HG02885 (cell line): ENCODE results near the gene NME2.
A peak's percentile ranks its signal among the peaks of the same experiment; 100 is the strongest.
"Not testable (repeated sequence)": the region's sequence is repeated elsewhere in the genome, so short reads cannot be mapped to it uniquely, and the experiment has no call there.

Experiments
- ATAC-seq: cut with Tn5 transposase; IDR thresholded peaks from one replicate; pipeline ENCODE4 v1.9.1; 2021; ENCODE audit warnings: mild to moderate bottlenecking; ENCODE audit not compliant: unreplicated experiment, poor library complexity

The NME2 gene

DNA sequence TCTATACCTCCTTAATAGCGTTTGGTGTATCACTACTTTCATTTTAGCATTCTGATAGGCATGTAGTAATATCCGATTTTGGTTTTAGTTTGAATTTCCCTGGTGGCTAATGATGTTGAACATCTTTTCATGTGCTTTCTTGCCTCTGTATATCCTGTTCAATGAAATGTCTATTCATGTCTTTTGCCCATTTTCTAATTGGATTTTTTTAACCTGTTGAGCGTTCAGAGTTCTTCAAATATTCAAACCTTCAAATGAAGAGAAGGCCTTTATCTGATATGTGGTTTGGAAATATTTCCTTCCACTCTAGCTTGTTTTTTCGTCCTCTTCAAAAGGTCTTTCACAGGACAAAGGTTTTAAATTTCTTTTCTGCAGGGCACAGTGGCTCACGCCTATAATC is 15.3 kb upstream of the NME2 start:
- no peak for ATAC-seq

DNA sequence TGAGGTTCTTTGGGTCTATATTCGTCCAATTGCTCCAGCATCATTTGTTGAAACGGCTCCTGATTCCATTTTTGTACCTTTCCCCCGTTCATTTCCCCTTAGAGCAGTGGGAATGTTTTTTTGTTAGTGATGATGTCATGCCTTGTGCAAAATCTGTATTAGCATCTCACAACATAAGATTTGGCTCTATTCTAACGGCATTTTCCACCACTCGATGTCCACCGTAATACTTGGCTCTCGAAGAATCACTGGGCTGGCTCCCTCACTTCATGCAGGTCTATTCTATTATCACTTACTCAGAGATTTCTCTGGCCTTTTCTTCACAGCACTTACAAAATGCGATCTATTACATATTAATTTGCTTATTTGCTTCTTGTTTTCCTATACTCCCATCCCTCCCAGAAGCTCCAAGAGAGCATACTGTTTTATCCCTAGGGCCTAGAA is 13.4 kb upstream of the NME2 start:
- no peak for ATAC-seq

DNA sequence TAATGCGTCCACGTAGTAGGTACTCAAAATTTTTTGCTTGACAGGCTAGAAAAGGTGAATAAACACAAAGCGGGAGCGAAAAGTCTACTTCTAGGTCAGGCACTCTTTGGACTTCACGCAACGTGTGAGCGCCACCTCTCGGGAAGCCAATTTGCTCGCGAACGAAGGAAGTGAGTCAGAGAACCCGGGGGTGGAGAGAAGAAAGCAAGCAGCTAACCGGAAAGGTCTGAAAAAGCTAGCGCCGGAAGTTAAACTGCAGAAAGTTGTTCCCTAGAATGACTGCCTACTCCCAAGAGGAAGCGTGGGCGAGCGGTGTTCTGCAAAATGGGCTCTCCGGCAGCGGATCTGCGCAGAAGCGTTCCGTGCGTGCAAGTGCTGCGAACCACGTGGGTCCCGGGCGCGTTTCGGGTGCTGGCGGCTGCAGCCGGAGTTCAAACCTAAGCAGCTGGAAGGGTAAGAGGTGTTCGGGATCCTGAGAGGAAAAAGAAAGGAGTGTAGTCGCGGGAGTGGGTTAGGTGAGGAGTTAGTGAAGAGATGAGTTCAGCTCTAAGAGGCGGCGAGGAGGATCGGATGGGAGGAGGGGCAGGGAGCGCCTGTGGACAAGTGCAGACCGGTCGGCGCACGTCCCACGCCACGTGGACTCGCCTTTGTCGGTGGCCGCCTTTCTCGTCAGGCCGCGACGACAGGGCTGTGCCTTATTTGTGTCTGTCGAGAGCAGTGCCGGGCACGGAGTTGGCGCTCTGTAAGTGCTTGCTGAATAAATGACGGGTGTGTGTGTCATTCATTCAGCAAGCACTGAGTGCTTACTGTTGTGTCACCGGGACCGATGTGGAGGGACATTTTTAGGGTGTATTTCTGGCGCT is 12.8 kb upstream of the NME2 start, which contains the start of gene NME1:
Gene NME1, plus strand, starts transcription at position 350 of the 863 bp plus-strand sequence. CDS start 2,096 bp downstream, outside the sequence.
- ATAC-seq: peak; percentile 94

DNA sequence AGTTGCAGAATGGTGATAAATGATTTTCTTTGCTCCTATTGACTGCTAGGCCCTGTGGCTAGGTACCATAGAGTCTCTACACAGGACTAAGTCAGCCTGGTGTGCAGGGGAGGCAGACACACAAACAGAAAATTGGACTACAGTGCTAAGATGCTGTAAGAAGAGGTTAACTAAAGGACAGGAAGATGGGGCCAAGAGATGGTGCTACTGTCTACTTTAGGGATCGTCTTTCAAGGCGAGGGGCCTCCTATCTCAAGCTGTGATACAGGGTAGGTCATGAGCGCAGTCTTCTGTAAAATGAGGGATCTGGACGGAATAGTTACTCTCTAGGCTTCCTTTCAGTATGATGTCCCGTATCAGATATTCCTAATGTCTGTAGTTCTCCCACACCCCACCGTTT is 12.0 kb upstream of the NME2 start:
- no peak for ATAC-seq

DNA sequence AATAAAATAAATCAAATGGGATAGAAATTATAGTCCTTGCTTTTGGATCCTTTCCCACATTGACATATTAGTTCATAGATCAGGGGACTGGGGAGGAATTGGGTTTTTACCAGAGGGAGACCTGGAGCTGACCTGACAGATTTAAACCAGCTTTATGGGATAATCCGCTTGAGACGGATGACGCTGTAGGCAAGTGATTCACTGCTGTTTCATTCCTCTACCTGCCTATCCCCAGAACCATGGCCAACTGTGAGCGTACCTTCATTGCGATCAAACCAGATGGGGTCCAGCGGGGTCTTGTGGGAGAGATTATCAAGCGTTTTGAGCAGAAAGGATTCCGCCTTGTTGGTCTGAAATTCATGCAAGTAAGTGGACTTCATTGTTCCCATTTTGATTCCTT is 10.8 kb upstream of the NME2 start:
- no peak for ATAC-seq

DNA sequence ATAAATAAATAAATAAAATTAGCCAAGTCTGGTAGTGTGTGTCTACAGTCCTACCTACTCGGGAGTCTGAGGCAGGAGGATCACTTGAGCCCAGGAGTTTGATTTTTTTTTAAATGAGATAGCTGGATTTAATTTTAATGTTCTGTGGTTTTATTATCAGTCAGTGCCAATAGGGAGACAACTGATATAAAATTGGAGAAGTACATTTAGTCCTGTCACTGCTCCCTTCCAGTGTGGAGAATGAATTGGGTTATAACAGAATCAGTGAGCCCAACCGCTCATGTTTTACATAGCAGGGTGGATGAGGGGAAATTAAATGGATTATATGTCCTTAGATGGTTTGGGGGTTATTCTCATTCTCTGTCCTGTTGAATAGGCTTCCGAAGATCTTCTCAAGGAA is 6.6 kb upstream of the NME2 start:
- no peak for ATAC-seq

DNA sequence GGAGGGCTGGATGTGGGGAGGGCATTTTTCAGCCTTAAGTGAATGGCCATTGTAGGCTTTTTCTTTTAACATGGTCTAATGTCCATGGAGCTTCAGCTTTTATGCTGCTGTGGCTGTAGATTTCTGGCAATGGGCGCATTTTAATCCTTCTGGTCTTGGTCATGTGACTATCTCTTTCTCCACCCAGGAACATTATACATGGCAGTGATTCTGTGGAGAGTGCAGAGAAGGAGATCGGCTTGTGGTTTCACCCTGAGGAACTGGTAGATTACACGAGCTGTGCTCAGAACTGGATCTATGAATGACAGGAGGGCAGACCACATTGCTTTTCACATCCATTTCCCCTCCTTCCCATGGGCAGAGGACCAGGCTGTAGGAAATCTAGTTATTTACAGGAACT is 4.7 kb upstream of the NME2 start:
- no peak for ATAC-seq

DNA sequence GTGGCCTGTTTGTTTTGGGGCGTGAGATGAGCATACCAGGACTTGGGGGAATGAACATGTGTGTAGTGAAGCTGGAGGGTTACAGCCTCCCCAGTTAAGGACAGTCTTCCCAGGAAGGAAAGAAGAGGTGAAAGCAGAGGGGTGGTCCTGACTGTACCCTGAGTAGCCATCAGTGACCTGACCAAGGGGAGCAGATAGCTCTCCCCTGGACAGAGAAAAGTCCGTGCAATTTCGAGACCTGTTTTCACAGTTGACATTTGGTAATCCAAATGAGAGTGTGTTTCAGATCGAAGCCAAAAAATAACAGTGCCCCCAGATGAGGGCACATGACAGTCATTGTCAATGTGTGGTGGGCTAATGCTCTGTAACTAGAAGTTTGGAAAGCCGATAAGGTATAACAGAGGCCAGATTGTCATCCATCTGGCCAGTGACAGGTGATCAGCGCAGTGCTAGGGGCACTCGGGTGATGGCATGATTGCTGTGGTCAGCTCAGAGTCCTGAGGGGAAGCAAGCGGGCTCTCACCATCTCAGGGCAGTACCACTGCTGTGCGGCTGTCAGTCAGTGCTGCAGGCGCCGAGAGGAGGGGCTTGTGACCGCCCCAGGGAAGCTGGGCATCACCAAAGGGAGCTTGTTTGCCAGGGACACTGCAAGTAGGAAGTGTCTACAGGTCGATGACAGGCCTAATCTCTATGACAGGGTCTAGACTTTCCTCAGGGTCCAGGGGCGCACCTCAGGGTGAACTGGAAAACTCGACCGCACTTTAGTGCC is 1.1 kb upstream of the NME2 start:
- no peak for ATAC-seq

DNA sequence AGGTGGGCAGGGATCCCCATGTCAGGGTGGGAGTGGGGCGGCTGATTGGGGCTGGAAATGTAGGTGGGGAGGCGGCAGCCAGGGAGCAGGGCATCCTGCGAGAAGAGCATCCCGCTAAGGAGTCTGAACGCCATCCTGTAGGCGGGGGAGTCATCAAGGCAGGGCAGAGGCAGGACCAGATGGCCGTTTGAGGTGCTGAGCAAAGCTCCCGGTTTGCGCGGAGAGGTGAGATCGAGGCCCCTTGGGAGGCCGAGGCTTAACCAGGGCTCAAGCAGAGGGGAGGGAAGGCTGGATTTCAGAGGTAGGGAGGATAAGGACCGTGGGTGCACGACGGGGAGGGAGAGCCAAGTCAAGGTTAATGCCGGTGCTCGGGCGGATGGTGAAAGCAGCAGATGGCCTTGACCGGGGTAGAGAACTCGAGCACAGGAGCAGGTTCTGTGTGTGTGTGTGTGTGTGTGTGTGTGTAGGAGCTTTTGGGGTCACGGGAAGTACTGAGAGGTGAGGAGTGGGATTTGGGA is 472 bp upstream of the NME2 start:
- peak; percentile 25 for ATAC-seq

DNA sequence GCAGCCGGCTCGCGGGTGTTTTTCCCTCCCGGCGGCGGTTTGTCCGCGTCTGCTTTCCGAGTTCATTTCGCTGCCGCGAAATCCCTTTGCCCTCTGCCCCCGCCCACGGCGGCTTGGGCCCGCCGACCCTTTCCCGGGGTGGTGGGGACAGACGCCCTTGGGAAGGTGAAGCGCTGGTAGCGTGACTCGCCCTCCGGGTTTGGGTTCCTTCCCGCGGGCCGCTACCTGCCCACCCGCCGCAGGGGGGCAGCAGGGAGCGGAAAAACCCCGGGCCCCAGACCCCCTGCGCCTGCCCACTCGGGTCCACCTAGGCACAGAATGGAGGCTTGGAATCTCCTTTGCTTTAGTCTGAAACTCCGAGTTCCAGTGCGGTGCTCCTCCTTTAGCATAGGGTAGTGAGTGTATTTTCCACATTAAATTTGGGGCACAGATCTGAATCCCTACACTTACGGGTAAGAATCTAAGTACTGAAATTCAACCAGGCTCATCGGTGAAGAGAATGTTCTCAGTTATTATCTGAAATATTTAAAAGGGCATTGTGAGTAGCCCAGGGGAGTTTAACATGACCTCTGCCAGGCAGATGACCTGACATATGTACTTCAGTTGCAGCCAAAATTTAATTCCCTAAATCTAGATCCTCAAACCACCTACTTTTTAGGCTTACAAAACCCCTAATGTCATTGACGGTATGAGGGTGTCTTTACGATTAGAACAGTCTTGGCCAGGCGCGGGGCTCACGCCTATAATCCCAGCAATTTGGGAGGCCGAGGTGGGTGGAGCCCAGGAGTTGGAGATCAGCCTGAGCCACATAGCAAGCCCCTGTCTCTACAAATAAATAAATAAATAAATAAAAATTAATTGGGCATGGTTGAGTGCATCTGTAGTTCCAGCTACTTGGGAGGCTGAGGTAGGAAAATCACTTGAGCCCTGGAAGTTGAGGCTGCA is 1.0 kb downstream of the NME2 start:
- ATAC-seq: peak; percentile 55

DNA sequence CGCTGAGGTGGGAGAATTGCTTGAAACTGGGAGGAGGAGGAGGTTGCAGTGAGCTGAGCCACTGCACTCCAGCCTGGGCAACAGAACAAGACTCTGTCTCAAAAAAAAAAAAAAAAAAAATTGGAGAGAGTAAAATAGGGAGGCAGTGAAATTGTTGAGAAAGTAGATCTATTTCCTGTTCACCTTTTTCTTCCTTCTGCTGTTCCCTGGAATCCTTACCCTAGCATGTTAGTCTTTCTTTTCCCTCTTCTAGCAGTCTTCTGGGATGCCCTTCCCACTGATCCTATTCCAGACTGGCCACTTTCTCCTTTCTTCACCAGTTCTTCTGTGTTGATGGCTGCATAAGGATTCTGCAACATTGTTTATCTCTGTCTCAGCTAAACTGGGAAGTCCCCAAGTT is 3.1 kb downstream of the NME2 start:
- ATAC-seq: no peak

DNA sequence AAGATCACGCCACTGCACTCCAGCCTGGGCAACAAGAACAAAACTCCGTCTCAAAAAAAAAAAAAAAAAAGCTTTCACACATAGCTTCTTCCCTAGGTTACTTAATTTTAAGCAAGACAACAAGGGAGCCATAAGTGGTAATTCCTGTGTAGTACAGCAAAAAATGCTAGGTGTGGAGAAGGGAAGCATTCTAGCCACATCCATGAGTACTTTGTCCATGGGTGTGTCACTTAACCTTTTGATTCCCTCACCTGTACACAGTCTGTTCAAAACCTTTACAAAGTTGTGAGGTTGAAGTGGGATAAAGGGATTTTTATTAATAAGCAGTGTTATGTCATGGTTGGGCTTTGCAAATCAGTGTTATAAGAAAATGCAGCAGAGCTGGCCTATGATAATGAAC is 4.5 kb downstream of the NME2 start:
- ATAC-seq: no peak

DNA sequence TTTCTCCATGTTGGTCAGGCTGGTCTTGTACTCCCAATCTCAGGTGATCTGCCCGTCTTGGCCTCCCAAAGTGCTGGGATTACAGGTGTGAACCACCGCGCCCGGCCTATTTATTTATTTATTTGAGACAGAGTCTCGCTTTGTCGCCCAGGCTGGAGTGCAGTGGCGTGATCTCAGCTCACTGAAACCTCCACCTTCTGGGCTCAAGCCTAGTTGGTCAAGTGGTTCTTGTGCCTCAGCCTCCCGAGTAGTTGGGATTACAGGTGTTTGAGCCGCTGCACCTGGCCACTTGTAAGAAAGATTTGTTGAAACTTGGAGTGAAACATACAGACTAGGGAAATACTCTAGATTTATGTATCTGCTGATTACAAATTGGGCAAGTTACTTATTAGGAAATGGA is 5.8 kb downstream of the NME2 start:
- ATAC-seq: not testable (repeated sequence)

DNA sequence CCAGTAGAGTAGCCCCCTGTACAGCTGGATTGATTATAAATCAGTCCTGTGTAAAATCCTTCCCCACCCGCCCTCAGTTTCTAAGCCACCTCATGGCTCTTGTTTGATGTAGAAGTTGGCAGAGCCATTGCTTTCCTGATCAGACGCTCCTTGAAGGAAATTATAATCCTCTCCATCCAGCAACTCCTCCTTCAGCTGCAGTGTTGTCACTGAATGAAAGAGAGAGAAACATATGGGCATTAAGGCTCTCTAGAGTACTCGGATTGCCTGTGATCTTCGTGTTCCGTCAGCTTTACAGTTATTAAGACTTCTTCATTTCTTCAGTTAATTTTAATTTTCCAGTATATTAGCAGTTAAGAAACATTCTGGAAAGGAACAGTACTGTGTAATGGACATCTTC is 14.3 kb downstream of the NME2 start:
- no peak for ATAC-seq

DNA sequence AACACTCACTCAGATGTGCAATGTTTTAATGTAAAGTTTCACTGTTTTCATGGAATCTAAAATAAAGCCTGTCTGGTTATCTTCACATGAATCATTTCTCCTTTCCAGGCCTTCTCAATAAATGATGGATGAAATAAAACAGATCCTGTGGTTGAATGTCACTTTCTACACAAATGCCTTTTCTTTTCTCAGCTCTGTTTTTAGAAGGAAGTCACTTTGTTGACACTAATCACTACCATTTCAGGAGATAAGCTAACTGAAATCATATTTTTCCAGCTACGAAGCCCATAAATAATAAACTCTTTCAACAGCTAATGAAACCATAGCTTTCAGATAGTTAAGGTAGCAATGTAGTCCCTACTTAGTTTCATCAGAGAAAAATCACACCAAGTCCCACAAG is 17.9 kb downstream of the NME2 start:
- no peak for ATAC-seq

DNA sequence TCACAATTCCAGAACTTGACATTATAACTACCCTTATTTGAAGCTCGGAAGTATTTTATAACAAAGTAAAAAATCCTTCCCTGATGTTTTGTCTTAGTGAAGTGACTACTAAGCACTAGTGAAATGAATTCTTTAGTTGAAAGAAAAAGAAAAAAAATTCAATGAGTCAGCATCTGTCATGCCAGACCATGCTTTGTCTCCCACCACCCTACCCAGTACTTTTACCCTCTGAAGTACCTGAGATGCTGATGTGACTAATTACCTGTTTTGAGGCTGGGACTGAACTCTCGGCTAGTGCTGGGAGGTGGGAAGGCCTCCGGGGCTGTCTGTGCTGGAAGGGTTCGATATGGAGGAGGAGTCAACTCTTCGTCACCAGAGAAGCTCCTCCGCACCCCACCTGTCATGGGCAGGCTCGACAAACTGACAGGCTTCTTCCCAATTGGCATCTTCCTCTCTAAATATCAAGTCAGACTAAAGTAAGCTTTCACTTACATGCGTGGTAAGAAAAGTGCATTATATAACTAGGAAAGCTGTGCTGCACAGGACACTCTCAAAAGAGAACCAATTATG is 19.6 kb downstream of the NME2 start:
- no peak for ATAC-seq

DNA sequence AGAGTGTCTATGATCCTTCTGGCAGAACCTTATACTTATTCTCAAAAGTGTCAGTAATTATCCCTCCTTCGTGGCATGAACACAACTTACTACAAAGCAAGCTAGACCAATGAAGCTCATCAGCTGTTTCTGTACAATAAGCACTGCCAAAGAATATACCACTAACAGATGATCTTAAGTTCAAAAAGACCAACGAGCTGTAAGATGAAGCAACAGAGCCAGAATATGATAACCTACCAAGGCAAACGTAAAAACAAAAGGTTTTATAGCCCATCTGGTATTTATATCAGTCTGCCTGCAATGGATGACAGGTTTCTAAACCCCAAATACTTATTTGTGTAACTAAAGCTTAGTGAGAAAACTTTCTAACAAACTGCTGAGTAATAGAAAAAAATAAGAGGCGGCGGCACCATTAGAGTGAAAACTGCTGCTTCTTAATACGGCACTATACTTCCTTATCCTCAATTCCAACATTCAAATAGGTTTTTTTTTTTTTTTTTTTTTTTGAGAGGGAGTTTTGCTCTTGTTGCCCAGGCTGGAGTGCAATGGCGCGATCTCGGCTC is 22.1 kb downstream of the NME2 start:
- ATAC-seq: no peak

DNA sequence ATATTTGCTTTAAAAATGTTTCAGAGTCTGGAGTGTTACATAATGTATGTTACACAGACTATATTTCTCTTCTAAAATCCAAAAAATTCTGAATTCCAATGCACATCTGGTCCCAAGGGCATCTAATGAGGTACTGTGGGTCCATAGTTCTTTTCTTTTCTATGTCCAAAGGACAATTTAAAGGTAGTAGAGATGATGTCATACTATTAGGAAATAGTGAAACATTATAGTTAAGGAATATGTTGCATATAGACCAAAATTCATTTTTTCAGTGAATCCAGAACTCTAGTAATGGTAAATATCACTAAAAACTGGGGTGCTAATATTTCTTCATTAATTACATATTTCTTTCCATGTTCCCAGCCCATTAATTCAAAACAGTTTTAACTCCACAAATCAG is 23.0 kb downstream of the NME2 start:
- ATAC-seq: no peak

DNA sequence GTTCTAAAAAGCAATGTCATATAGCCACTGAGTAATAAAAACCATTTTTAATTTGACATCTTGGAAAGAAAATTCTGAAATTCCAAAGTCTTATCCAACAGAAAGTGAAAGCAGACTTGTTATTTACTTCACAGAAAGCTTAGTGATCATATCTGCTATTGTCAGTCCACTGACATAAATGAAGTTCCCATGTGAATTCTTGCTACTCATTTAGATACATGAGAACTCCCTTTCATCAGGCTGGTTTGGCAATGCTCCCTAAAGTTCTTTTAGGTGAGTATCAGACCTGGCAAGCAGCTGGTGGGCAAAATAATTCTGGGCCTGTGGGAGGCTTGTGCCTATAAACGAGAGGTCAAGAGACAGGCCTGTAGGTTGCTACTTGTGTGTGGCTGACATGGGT is 23.4 kb downstream of the NME2 start:
- ATAC-seq: no peak

DNA sequence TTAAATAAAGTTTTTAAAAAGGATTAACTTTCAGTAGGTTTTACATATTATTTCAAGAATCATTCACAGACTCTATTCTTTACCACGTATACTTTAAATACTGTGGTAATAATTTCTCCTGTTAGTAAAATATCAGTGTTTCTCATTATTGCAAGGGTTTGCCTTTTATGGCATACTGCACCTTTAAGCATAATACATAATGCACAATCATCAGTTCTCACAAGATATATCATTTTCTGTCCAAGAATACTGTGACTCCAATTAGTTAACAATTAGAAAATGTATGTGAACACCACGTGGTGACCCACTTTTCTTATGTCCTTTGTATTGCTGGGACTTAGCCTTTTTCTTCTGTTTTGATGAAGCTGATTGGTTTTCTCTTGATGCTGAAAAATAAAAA is 25.7 kb downstream of the NME2 start:
- ATAC-seq: no peak
